GM18861 (cell line): ENCODE results near the gene DIPK2B.

Source experiments
- ATAC-seq: cut with Tn5 transposase; IDR thresholded peaks from one replicate; pipeline ENCODE4 v1.9.1; 2021; ENCODE audit not compliant: unreplicated experiment

The DIPK2B gene

GRCh38 chrX:45200741-45201234, at the start of gene DIPK2B:
Gene DIPK2B, minus strand, starts transcription at chrX:45200876. Its CDS starts 50 bp downstream, at chrX:45200826.
- ATAC-seq = no peak

- no peak for ATAC-seq
Measured at GRCh38 chrX:45240301-45240700, 39.6 kb upstream of the DIPK2B start.

GRCh38 chrX:45238489-45238888, 37.8 kb upstream of the DIPK2B start:
- no peak for ATAC-seq

- no peak for ATAC-seq
Measured at GRCh38 chrX:45233531-45233930, 32.9 kb upstream of the DIPK2B start.

- ATAC-seq = no peak
Measured at GRCh38 chrX:45232139-45232538, 31.5 kb upstream of the DIPK2B start.

- no peak for ATAC-seq
Measured at GRCh38 chrX:45230410-45230809, 29.7 kb upstream of the DIPK2B start.

GRCh38 chrX:45229348-45229747, 28.7 kb upstream of the DIPK2B start:
- no peak for ATAC-seq

GRCh38 chrX:45228126-45228525, 27.4 kb upstream of the DIPK2B start:
- no peak for ATAC-seq

GRCh38 chrX:45208121-45208856, 7.6 kb upstream of the DIPK2B start:
- no peak for ATAC-seq

- no peak for ATAC-seq
Measured at GRCh38 chrX:45202171-45202570, 1.5 kb upstream of the DIPK2B start.

- ATAC-seq = no peak
Measured at GRCh38 chrX:45198706-45199105, 2.0 kb downstream of the DIPK2B start.

GRCh38 chrX:45198301-45198700, 2.4 kb downstream of the DIPK2B start:
- no peak for ATAC-seq

GRCh38 chrX:45196701-45197100, 4.0 kb downstream of the DIPK2B start:
- no peak for ATAC-seq

GRCh38 chrX:45191820-45192409, 8.8 kb downstream of the DIPK2B start:
- no peak for ATAC-seq

GRCh38 chrX:45191383-45191782, 9.3 kb downstream of the DIPK2B start:
- no peak for ATAC-seq

GRCh38 chrX:45187731-45188130, 12.9 kb downstream of the DIPK2B start:
- ATAC-seq = no peak

- peak; percentile 20 for ATAC-seq
Measured at GRCh38 chrX:45186643-45187026, 14.0 kb downstream of the DIPK2B start.

GRCh38 chrX:45184211-45184610, 16.5 kb downstream of the DIPK2B start:
- no peak for ATAC-seq

- no peak for ATAC-seq
Measured at GRCh38 chrX:45172890-45173289, 27.8 kb downstream of the DIPK2B start.

GRCh38 chrX:45166781-45167180, 33.9 kb downstream of the DIPK2B start:
- ATAC-seq = no peak

GRCh38 chrX:45165726-45166125, 35.0 kb downstream of the DIPK2B start:
- no peak for ATAC-seq

GRCh38 chrX:45164995-45165394, 35.7 kb downstream of the DIPK2B start:
- no peak for ATAC-seq
